Bronchial epithelial cell (primary cell): ENCODE measurements around the gene LIN54. TPM values are rescaled to one million over a fixed set of nuclear protein-coding genes. Genes with fewer than 3 reads are reported as not detected.
"Not testable (repeated sequence)": the region's sequence is repeated elsewhere in the genome, so short reads cannot be mapped to it uniquely, and the experiment has no call there.

Experiments used
- DNase-seq: peaks from one replicate; pipeline ENCODE4 v3.0.0-alpha.2; 2010; ENCODE audit warnings: low read depth
- FAIRE-seq: peaks from 2 replicates; lab custom pipeline; 2011; peaks lifted over from hg19 to GRCh38; lab: Jason Lieb, UNC
- H3K27me3 ChIP-seq: 2 replicates; pipeline ENCODE4 v1.5.1; 2011; ENCODE audit warnings: low read length; ENCODE audit not compliant: control insufficient read depth, insufficient read depth
- H3K36me3 ChIP-seq: 2 replicates; pipeline ENCODE4 v1.5.1; 2011; ENCODE audit warnings: low read length; ENCODE audit not compliant: control insufficient read depth, insufficient read depth
- H3K4me3 ChIP-seq: 2 replicates; pipeline ENCODE4 v1.5.1; 2011; ENCODE audit warnings: mild to moderate bottlenecking, low read depth, low read length, control low read depth
- CTCF ChIP-seq: IDR thresholded peaks from 2 replicates; pipeline ENCODE4 v1.5.1; 2011; ENCODE audit warnings: mild to moderate bottlenecking, moderate library complexity, low read length, control low read depth, inconsistent platforms; ENCODE audit not compliant: insufficient read depth, severe bottlenecking
- total RNA-seq: library from RNA; depleted of rRNA; stranded (reverse); fragments of >200 nt; gene quantifications from 2 replicates; pipeline ENCODE4 v1.2.1, GENCODE V29; 2014

The LIN54 gene
- total RNA-seq, 1 donor from 2014 or later = 6.6 TPM

GRCh38 chr4:83025563-83025962 is 14.9 kb upstream of the LIN54 start:
- no peak for TF ChIP-seq CTCF
- FAIRE-seq (no peak), DNase-seq (no peak)
- H3K4me3 ChIP-seq = no peak overlapping the region
- H3K27me3 ChIP-seq = no peaks in the 10 kb centered on the region
- H3K36me3 ChIP-seq = no peaks in the 10 kb centered on the region

GRCh38 chr4:83024233-83024632 is 13.6 kb upstream of the LIN54 start:
- no peak for DNase-seq
- Histone ChIP-seq H3K27me3 (no peaks in the 10 kb centered on the region), H3K4me3 (no peak overlapping the region), H3K36me3 (no peaks in the 10 kb centered on the region)
- no peak for TF ChIP-seq CTCF
- no peak for FAIRE-seq

- not testable (repeated sequence) for H3K36me3 ChIP-seq, FAIRE-seq, H3K4me3 ChIP-seq, DNase-seq, H3K27me3 ChIP-seq
These were observed 13.0 kb upstream of the LIN54 start for GRCh38 chr4:83023599-83023998.

GRCh38 chr4:83022724-83023450 is 12.3 kb upstream of the LIN54 start:
- no peaks in the 10 kb centered on the region for H3K36me3 ChIP-seq
- DNase-seq (peak; percentile 67), FAIRE-seq (no peak)
- TF ChIP-seq CTCF = no peak
- H3K27me3 ChIP-seq = no peaks in the 10 kb centered on the region
- no peak overlapping the region for H3K4me3 ChIP-seq

- Histone ChIP-seq H3K36me3 (no peaks in the 10 kb centered on the region), H3K4me3 (no peak overlapping the region), H3K27me3 (no peaks in the 10 kb centered on the region)
- DNase-seq = no peak
- no peak for FAIRE-seq
- TF ChIP-seq CTCF = no peak
These were observed 9.3 kb upstream of the LIN54 start for GRCh38 chr4:83019794-83020494.

GRCh38 chr4:83013902-83014301 is 3.3 kb upstream of the LIN54 start:
- no peaks in the 10 kb centered on the region for H3K27me3 ChIP-seq
- TF ChIP-seq CTCF = no peak
- DNase-seq (no peak), FAIRE-seq (no peak)
- H3K36me3 ChIP-seq = no peaks in the 10 kb centered on the region
- H3K4me3 ChIP-seq = no peak overlapping the region
